Stimulated activated naive CD8-positive, alpha-beta T cell treated with anti-CD3 and anti-CD28 coated beads, Interleukin-15, Interleukin-2, amounts not matched to agents 100 U/mL and 50 U/mL, for 24 hours (primary cell): ENCODE measurements around the gene WIPF3.

Experiments
- ATAC-seq: fragments of 150-1000 bp; cut with Tn5 transposase; one replicate; pipeline ENCODE4 v1.10.0; 2021
- DNase-seq: peaks from one replicate; pipeline ENCODE4 v3.0.0; 2021

The WIPF3 gene

GRCh38 chr7:29847916-29848315, 41.6 kb downstream of the WIPF3 start:
- DNase-seq = no peak
- no peak for ATAC-seq

GRCh38 chr7:29848941-29849340, 42.6 kb downstream of the WIPF3 start:
- no peak for DNase-seq
- ATAC-seq = no peak

- ATAC-seq (no peak), DNase-seq (no peak)
Observed at GRCh38 chr7:29851487-29851886, 45.2 kb downstream of the WIPF3 start.

GRCh38 chr7:29852457-29852856, 46.1 kb downstream of the WIPF3 start:
- ATAC-seq (no peak), DNase-seq (no peak)

GRCh38 chr7:29853072-29853471, 46.8 kb downstream of the WIPF3 start:
- DNase-seq = no peak
- no peak for ATAC-seq

GRCh38 chr7:29853789-29854188, 47.5 kb downstream of the WIPF3 start:
- DNase-seq (no peak), ATAC-seq (no peak)

- DNase-seq (no peak), ATAC-seq (no peak)
Observed at GRCh38 chr7:29854257-29854938, 48.1 kb downstream of the WIPF3 start.

GRCh38 chr7:29857654-29858053, 51.3 kb downstream of the WIPF3 start:
- ATAC-seq (no peak), DNase-seq (no peak)

- DNase-seq (no peak), ATAC-seq (no peak)
Observed at GRCh38 chr7:29858191-29858951, 52.1 kb downstream of the WIPF3 start.

- ATAC-seq (no peak), DNase-seq (no peak)
Observed at GRCh38 chr7:29859104-29859503, 52.8 kb downstream of the WIPF3 start.

- ATAC-seq (no peak), DNase-seq (no peak)
Observed at GRCh38 chr7:29859524-29860185, 53.3 kb downstream of the WIPF3 start.

- ATAC-seq = no peak
Observed at GRCh38 chr7:29860186-29860585, 53.9 kb downstream of the WIPF3 start.

GRCh38 chr7:29861884-29862283, 55.6 kb downstream of the WIPF3 start:
- ATAC-seq (no peak), DNase-seq (no peak)

More at GRCh38 chr7:29860186-29860585, 53.9 kb downstream of the WIPF3 start:
- DNase-seq = no peak

- no peak for ATAC-seq
Observed at GRCh38 chr7:29864656-29865055, 58.3 kb downstream of the WIPF3 start.

GRCh38 chr7:29865526-29865925, 59.2 kb downstream of the WIPF3 start:
- ATAC-seq (no peak), DNase-seq (no peak)

More at GRCh38 chr7:29864656-29865055, 58.3 kb downstream of the WIPF3 start:
- DNase-seq = no peak

- no peak for DNase-seq
Observed at GRCh38 chr7:29866490-29866930, 60.2 kb downstream of the WIPF3 start.

GRCh38 chr7:29871787-29872398, 65.6 kb downstream of the WIPF3 start:
- ATAC-seq = no peak
- no peak for DNase-seq

More at GRCh38 chr7:29866490-29866930, 60.2 kb downstream of the WIPF3 start:
- ATAC-seq = peak; percentile 19

GRCh38 chr7:29873644-29874294, 67.5 kb downstream of the WIPF3 start:
- no peak for DNase-seq
- no peak for ATAC-seq

GRCh38 chr7:29875741-29876140, 69.4 kb downstream of the WIPF3 start:
- DNase-seq (no peak), ATAC-seq (no peak)

- no peak for DNase-seq
- ATAC-seq = no peak
Observed at GRCh38 chr7:29877196-29877595, 70.9 kb downstream of the WIPF3 start.

GRCh38 chr7:29878081-29878688, 71.9 kb downstream of the WIPF3 start:
- ATAC-seq (no peak), DNase-seq (no peak)

GRCh38 chr7:29879609-29880008, 73.3 kb downstream of the WIPF3 start:
- DNase-seq = no peak
- ATAC-seq = peak; percentile 90
